A549 (cell line): ENCODE results near the gene TP73. TPM values are rescaled to one million over a fixed set of nuclear protein-coding genes. Genes with fewer than 3 reads are reported as not detected.

ENCODE experiments used
- ATAC-seq, 2 experiments: fragments of 200-7000 bp in 1 of 2; fragments of >200 bp in 1 of 2; cut with Nextera tagmentation in 1 of 2; cut with Tn5 transposase in 1 of 2; 3 replicates each; pipeline versions ENCODE4 v1.8.0 to v1.9.1; 2018 to 2020; ENCODE audit warnings: mild to moderate bottlenecking in 1 of 2, moderate library complexity in 1 of 2
- CTCF ChIA-PET: fragments of 300-600 bp; sonication (Branson Sonifier 250); formaldehyde crosslinking; extraction: SDS; loops from one replicate; lab custom pipeline; 2021; ENCODE audit warnings: antibody characterized with exemption, inconsistent platforms; lab: Yijun Ruan, JAX
- POLR2A ChIA-PET: fragments of 350-600 bp; formaldehyde crosslinking; extraction: SDS; loops from one replicate; lab custom pipeline; 2021; ENCODE audit warnings: antibody characterized with exemption, inconsistent platforms; lab: Yijun Ruan, JAX
- DNase-seq, 2 experiments: peaks; one replicate each; pipeline versions ENCODE4 v3.0.0 to v3.0.0-alpha.2; 2011 to 2016; ENCODE audit warnings: low read depth in 1 of 2, low spot score in 1 of 2
- FAIRE-seq: peaks from 2 replicates; lab custom pipeline; 2011; peaks lifted over from hg19 to GRCh38; lab: Jason Lieb, UNC
- H3K27ac ChIP-seq, 2 experiments: fragments of >200 bp; sonication (Bioruptor Twin); formaldehyde crosslinking; 3 replicates each; pipeline ENCODE4 v1.5.1; 2016 to 2017
- H3K4me1 ChIP-seq: fragments of >200 bp; sonication (Bioruptor Twin); formaldehyde crosslinking; 3 replicates; pipeline ENCODE4 v1.6.1; 2016
- H3K4me2 ChIP-seq: fragments of >200 bp; sonication (Bioruptor Twin); formaldehyde crosslinking; 3 replicates; pipeline ENCODE4 v1.6.1; 2016
- H3K4me3 ChIP-seq: fragments of >200 bp; sonication (Bioruptor Twin); formaldehyde crosslinking; 3 replicates; pipeline ENCODE4 v1.5.1; 2016
- H3K9me3 ChIP-seq: fragments of >200 bp; sonication (Bioruptor Twin); formaldehyde crosslinking; 3 replicates; pipeline ENCODE4 v1.6.1; 2016
- CBX2 ChIP-seq: fragments of 200-600 bp; sonication (generic); IDR thresholded peaks from 2 replicates; pipeline ENCODE4 v1.6.1; 2016; ENCODE audit warnings: low read depth, mild to moderate bottlenecking, borderline replicate concordance
- CHD4 ChIP-seq: fragments of 200-600 bp; sonication (generic); IDR thresholded peaks from 2 replicates; pipeline ENCODE4 v1.6.1; 2016; ENCODE audit warnings: antibody characterized with exemption, mild to moderate bottlenecking, borderline replicate concordance
- EHMT2 ChIP-seq: fragments of 200-600 bp; sonication (generic); IDR thresholded peaks from 2 replicates; pipeline ENCODE4 v1.6.1; 2016; ENCODE audit warnings: antibody characterized with exemption, low read depth, mild to moderate bottlenecking, moderate library complexity
- HOXB13 ChIP-seq: fragments of 250-450 bp; sonication (Bioruptor Pico); IDR thresholded peaks from 2 replicates; pipeline ENCODE4 v1.5.0; 2020; ENCODE audit warnings: low read depth, mild to moderate bottlenecking, moderate library complexity
- KDM1A ChIP-seq: fragments of 200-600 bp; sonication (generic); IDR thresholded peaks from 2 replicates; pipeline ENCODE4 v1.6.1; 2016; ENCODE audit warnings: low read depth, mild to moderate bottlenecking
- MAFK ChIP-seq: fragments of 450-650 bp; IDR thresholded peaks from 2 replicates; pipeline ENCODE4 v1.6.1; 2014; ENCODE audit not compliant: partially characterized antibody
- MAZ ChIP-seq: fragments of 150-350 bp; IDR thresholded peaks from 2 replicates; pipeline ENCODE4 v1.6.1; 2014; ENCODE audit warnings: antibody characterized with exemption, low read depth, low read length, borderline replicate concordance
- NFE2L2 ChIP-seq: fragments of 150-350 bp; conservative IDR thresholded peaks from 2 replicates; pipeline ENCODE4 v1.6.1; 2014; ENCODE audit warnings: low read length
- PHF8 ChIP-seq: fragments of 200-600 bp; sonication (generic); IDR thresholded peaks from 2 replicates; pipeline ENCODE4 v1.6.1; 2016; ENCODE audit warnings: low read depth, mild to moderate bottlenecking, antibody characterized with exemption, moderate library complexity, borderline replicate concordance
- POLR2A ChIP-seq: IDR thresholded peaks from 2 replicates; pipeline ENCODE4 v1.6.1; 2012; ENCODE audit warnings: mild to moderate bottlenecking, low read length
- RARB ChIP-seq: fragments of 250-450 bp; sonication (Bioruptor Pico); IDR thresholded peaks from 2 replicates; pipeline ENCODE4 v1.8.0; 2021; ENCODE audit warnings: mild to moderate bottlenecking, moderate library complexity
- RNF2 ChIP-seq: fragments of 200-600 bp; sonication (generic); IDR thresholded peaks from 2 replicates; pipeline ENCODE4 v1.6.1; 2016; ENCODE audit warnings: low read depth, mild to moderate bottlenecking, antibody characterized with exemption, moderate library complexity, borderline replicate concordance
- USF2 ChIP-seq: fragments of 450-650 bp; IDR thresholded peaks from 2 replicates; pipeline ENCODE4 v1.6.1; 2014; ENCODE audit warnings: antibody characterized with exemption
- ZC3H11A ChIP-seq: fragments of 450-650 bp; IDR thresholded peaks from 2 replicates; pipeline ENCODE4 v1.6.1; 2014; ENCODE audit warnings: antibody characterized with exemption, mild to moderate bottlenecking
- WGBS: methylation state at CpG from one replicate; pipeline ENCODE4 v1.1.6; 2017; ENCODE audit errors: missing lambda C conversion rate; 5-methylcytosine and 5-hydroxymethylcytosine counted together
- polyA plus RNA-seq, 4 experiments: library from polyadenylated mRNA; depleted of rRNA in 3 of 4; stranded (reverse); fragments of >200 nt; fragmentation: RNase III in 1 of 4; extraction: RNeasy Plus Mini Kit Qiagen cat#74134 plus additional on column Dnase treatment in 1 of 4; gene quantifications; 2 replicates in 3 of 4; 3 replicates in 1 of 4; pipeline ENCODE4 v1.2.3, GENCODE V29; 2011 to 2017
- TF ChIP-seq, protein P1 (sequence below): IDR thresholded peaks from 2 replicates; pipeline ENCODE4 v1.6.1; 2012
- TF ChIP-seq, protein P2 (sequence below): fragments of >200 bp; sonication (Bioruptor Twin); formaldehyde crosslinking; IDR thresholded peaks from 2 replicates; pipeline ENCODE4 v1.6.1; 2016
- TF ChIP-seq, protein P3 (sequence below): IDR thresholded peaks from 2 replicates; pipeline ENCODE4 v1.6.1; 2012
- TF ChIP-seq, protein P4 (sequence below): fragments of 250-450 bp; sonication (Bioruptor Pico); IDR thresholded peaks from 2 replicates; pipeline ENCODE4 v1.5.0; 2021; ENCODE audit warnings: mild to moderate bottlenecking, moderate library complexity, borderline replicate concordance
- TF ChIP-seq, protein P5 (sequence below): fragments of 200-600 bp; sonication (generic); IDR thresholded peaks from 2 replicates; pipeline ENCODE4 v1.6.1; 2016; ENCODE audit warnings: antibody characterized with exemption, mild to moderate bottlenecking, moderate library complexity

The TP73 gene
- polyA plus RNA-seq, 2 of the 4 experiments (the other 2 are of a cell fraction): 0.01 to 0.25 TPM

GRCh38 chr1:3646596-3646995 is 5.7 kb upstream of the TP73 start (continued):
- TF ChIP-seq, protein P1, sequence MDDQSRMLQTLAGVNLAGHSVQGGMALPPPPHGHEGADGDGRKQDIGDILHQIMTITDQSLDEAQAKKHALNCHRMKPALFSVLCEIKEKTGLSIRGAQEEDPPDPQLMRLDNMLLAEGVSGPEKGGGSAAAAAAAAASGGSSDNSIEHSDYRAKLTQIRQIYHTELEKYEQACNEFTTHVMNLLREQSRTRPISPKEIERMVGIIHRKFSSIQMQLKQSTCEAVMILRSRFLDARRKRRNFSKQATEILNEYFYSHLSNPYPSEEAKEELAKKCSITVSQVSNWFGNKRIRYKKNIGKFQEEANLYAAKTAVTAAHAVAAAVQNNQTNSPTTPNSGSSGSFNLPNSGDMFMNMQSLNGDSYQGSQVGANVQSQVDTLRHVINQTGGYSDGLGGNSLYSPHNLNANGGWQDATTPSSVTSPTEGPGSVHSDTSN: no peak
- no peak for TF ChIP-seq RNF2

- under 1% methylated on average over 23 of the region's 60 CpGs for WGBS
- CTCF ChIA-PET: interaction anchor here (0.9 to 1.0 kb wide), 2 partner anchors 196 to 197 kb away, joined by 3 read pairs; no protein-coding TSS in a partner anchor
- TF ChIP-seq, protein P2, sequence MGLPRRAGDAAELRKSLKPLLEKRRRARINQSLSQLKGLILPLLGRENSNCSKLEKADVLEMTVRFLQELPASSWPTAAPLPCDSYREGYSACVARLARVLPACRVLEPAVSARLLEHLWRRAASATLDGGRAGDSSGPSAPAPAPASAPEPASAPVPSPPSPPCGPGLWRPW: no peak
- TF ChIP-seq EHMT2 (no peak), USF2 (no peak), CBX2 (no peak), HOXB13 (CRISPR knock-in tag) (no peak), ZC3H11A (no peak), CHD4 (no peak), KDM1A (no peak), PHF8 (peak; percentile 80; the same call in 1 of the 2 replicates), NFE2L2 (no peak), MAZ (no peak), MAFK (no peak), RARB (no peak), POLR2A (peak; percentile 69)
- TF ChIP-seq, protein P3, sequence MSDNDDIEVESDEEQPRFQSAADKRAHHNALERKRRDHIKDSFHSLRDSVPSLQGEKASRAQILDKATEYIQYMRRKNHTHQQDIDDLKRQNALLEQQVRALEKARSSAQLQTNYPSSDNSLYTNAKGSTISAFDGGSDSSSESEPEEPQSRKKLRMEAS: peak; percentile 59
- TF ChIP-seq, protein P4, sequence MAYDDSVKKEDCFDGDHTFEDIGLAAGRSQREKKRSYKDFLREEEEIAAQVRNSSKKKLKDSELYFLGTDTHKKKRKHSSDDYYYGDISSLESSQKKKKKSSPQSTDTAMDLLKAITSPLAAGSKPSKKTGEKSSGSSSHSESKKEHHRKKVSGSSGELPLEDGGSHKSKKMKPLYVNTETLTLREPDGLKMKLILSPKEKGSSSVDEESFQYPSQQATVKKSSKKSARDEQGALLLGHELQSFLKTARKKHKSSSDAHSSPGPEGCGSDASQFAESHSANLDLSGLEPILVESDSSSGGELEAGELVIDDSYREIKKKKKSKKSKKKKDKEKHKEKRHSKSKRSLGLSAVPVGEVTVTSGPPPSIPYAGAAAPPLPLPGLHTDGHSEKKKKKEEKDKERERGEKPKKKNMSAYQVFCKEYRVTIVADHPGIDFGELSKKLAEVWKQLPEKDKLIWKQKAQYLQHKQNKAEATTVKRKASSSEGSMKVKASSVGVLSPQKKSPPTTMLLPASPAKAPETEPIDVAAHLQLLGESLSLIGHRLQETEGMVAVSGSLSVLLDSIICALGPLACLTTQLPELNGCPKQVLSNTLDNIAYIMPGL (CRISPR knock-in tag): no peak
- TF ChIP-seq, protein P5, sequence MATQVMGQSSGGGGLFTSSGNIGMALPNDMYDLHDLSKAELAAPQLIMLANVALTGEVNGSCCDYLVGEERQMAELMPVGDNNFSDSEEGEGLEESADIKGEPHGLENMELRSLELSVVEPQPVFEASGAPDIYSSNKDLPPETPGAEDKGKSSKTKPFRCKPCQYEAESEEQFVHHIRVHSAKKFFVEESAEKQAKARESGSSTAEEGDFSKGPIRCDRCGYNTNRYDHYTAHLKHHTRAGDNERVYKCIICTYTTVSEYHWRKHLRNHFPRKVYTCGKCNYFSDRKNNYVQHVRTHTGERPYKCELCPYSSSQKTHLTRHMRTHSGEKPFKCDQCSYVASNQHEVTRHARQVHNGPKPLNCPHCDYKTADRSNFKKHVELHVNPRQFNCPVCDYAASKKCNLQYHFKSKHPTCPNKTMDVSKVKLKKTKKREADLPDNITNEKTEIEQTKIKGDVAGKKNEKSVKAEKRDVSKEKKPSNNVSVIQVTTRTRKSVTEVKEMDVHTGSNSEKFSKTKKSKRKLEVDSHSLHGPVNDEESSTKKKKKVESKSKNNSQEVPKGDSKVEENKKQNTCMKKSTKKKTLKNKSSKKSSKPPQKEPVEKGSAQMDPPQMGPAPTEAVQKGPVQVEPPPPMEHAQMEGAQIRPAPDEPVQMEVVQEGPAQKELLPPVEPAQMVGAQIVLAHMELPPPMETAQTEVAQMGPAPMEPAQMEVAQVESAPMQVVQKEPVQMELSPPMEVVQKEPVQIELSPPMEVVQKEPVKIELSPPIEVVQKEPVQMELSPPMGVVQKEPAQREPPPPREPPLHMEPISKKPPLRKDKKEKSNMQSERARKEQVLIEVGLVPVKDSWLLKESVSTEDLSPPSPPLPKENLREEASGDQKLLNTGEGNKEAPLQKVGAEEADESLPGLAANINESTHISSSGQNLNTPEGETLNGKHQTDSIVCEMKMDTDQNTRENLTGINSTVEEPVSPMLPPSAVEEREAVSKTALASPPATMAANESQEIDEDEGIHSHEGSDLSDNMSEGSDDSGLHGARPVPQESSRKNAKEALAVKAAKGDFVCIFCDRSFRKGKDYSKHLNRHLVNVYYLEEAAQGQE: 0 out of 2 replicates have a peak, but pooled peaks have one; percentile 24
- peak; percentile 89 to 97 for ATAC-seq
- Histone ChIP-seq H3K4me2 (peak within 1 kb of the TSS; percentile 93), H3K4me3 (peak within 1 kb of the TSS; percentile 96), H3K4me1 (peaks cover 11% of the 10 kb centered on the region; the same call in 2 of the 3 replicates), H3K27ac (peak within 1 kb of the TSS; percentile 78 to 89), H3K9me3 (no peaks in the 10 kb centered on the region)
- no peak for FAIRE-seq
- peak; percentile 80 to 86 for DNase-seq
- POLR2A ChIA-PET: no interaction called here
Measured at GRCh38 chr1:3649342-3650247, 2.7 kb upstream of the TP73 start, which contains the start of gene WRAP73. WRAP73 (minus strand) TSS chr1:3650103; CDS start chr1:3649999, 104 bp downstream.
